GM18909 (cell line): ENCODE results near the gene MRPS26.
"Not testable (repeated sequence)": the region's sequence is repeated elsewhere in the genome, so short reads cannot be mapped to it uniquely, and the experiment has no call there.

Source experiments
- ATAC-seq: cut with Tn5 transposase; IDR thresholded peaks from one replicate; pipeline ENCODE4 v1.9.1; 2021; ENCODE audit warnings: mild to moderate bottlenecking; ENCODE audit not compliant: unreplicated experiment, poor library complexity

MRPS26 gene

GRCh38 chr20:3040086-3040485 is 5.8 kb upstream of the MRPS26 start:
- no peak for ATAC-seq

- ATAC-seq: no peak
Observed at GRCh38 chr20:3041854-3042409, 3.9 kb upstream of the MRPS26 start.

GRCh38 chr20:3042625-3043024 is 3.2 kb upstream of the MRPS26 start:
- ATAC-seq: no peak

- no peak for ATAC-seq
Observed at GRCh38 chr20:3043322-3043721, 2.5 kb upstream of the MRPS26 start, which contains the start of gene GNRH2. Gene GNRH2 (plus strand): TSS chr20:3043622. CDS start chr20:3044415, 793 bp downstream.

GRCh38 chr20:3044336-3044965 is 1.4 kb upstream of the MRPS26 start:
- no peak for ATAC-seq

- peak; percentile 51 for ATAC-seq
Observed at GRCh38 chr20:3045042-3045815, 623 bp upstream of the MRPS26 start.

GRCh38 chr20:3046677-3047462 is 1.0 kb downstream of the MRPS26 start:
- no peak for ATAC-seq

- no peak for ATAC-seq
Observed at GRCh38 chr20:3047486-3048419, 1.9 kb downstream of the MRPS26 start.

GRCh38 chr20:3051385-3052019 is 5.7 kb downstream of the MRPS26 start:
- no peak for ATAC-seq

- ATAC-seq: no peak
Observed at GRCh38 chr20:3059489-3059888, 13.6 kb downstream of the MRPS26 start.

- ATAC-seq: not testable (repeated sequence)
Observed at GRCh38 chr20:3064119-3064518, 18.3 kb downstream of the MRPS26 start.

GRCh38 chr20:3067139-3068014 is 21.5 kb downstream of the MRPS26 start:
- ATAC-seq: no peak

- ATAC-seq: no peak
Observed at GRCh38 chr20:3068075-3068474, 22.2 kb downstream of the MRPS26 start.

- ATAC-seq: no peak
Observed at GRCh38 chr20:3068986-3069900, 23.4 kb downstream of the MRPS26 start.

GRCh38 chr20:3070725-3071124 is 24.9 kb downstream of the MRPS26 start:
- no peak for ATAC-seq

- ATAC-seq: no peak
Observed at GRCh38 chr20:3071266-3071609, 25.4 kb downstream of the MRPS26 start.
